IPS-18c (cell line): Measurements from ENCODE around the gene LAT.
"Not testable (repeated sequence)": the region's sequence is repeated elsewhere in the genome, so short reads cannot be mapped to it uniquely, and the experiment has no call there.

Experiments used
- H3K4me3 ChIP-seq: 2 replicates; pipeline ENCODE4 v1.7.0; 2013; ENCODE audit warnings: low read depth, mild to moderate bottlenecking, low read length, moderate library complexity; ENCODE audit not compliant: insufficient read depth
- H3K9me3 ChIP-seq: one replicate; pipeline ENCODE4 v1.6.1; 2013; ENCODE audit warnings: mild to moderate bottlenecking, low read length, moderate library complexity; ENCODE audit not compliant: control insufficient read depth, insufficient read depth

LAT gene

GRCh38 chr16:28990375-28991040 lies 5.7 kb downstream of the LAT start:
- H3K9me3 ChIP-seq: no peaks in the 10 kb centered on the region
- no peak overlapping the region for H3K4me3 ChIP-seq

DNA sequence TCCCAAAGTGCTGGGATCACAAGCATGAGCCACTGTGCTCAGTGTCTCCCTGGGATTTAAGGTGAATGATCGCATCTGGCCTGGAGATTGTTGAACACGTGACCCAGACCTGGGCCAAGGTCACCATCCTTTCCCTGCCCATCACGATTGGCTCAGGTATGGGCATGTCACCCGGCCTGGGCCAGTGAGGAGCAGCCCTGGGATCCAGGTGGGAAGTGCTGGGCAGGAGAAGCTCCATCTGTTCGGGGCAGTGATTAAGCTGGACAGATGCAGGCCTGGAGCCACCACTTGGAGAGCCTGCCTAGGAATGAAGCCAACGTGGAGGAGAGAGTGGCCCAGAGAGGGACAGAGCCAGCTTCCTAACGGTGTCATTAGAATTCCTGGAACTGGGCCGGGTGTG lies 6.8 kb downstream of the LAT start:
- H3K9me3 ChIP-seq: no peaks in the 10 kb centered on the region
- H3K4me3 ChIP-seq: no peak overlapping the region

DNA sequence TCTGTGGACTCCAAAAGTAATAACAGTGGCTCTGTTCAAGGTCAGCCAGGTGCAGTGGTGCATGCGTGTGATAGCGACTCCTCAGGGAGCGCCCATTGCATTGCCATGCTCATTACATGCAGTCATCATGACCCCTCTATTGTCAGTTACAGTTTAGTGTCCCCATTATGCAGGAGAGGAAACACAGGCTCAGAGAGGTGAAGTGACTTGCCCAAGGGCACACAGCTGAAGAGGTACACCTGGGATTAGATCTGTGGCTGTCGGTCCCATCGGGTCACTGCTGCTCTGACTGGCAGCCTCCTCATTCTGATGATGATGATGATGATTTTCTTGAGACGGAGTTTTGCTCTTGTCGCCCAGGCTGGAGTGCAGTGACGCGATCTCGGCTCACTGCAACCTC lies 7.6 kb downstream of the LAT start:
- Histone ChIP-seq H3K4me3 (no peak overlapping the region), H3K9me3 (no peaks in the 10 kb centered on the region)

GRCh38 chr16:28998837-28999236 lies 14.0 kb downstream of the LAT start:
- Histone ChIP-seq H3K9me3 (no peaks in the 10 kb centered on the region), H3K4me3 (no peak overlapping the region)

DNA sequence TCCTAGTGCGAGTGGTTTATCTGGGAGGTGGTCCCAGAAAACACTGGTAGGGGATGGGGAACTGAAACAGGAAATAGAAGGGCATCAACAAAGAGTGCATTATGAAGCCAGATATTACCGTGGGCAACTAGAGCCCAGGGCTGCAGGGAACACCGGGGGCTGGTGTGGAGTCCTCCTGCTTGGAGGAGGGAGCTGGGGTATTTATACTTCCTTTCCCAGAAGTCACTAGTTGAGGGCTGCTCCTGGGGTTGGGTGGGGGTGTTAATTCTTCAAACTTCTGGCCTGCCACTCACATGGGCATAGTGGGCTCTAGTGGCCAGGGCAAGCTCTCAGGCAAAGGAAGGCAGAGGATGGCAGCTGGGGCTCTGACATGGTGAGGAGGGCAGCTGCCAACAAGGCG lies 14.7 kb downstream of the LAT start:
- no peaks in the 10 kb centered on the region for H3K9me3 ChIP-seq
- H3K4me3 ChIP-seq: no peak overlapping the region

DNA sequence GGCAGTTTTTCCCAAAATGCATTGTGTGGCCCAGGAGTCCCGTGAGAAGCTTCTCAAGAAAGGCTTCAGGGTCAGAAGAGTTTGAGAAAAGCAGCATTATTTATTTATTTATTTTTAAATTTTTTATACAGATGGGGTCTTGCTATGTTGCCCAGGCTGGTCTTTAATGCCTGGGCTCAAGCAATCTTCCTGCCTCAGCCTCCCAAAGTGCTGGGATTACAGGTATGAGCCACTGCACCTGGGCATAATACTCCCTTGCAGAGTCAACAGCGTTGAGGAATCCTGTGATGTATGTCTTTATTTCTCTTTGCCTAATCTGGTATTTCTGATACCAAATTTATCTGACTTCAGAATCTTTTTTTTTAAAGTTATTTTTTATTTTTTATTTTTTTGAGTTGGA lies 15.2 kb downstream of the LAT start:
- no peak overlapping the region for H3K4me3 ChIP-seq
- H3K9me3 ChIP-seq: no peaks in the 10 kb centered on the region

- not testable (repeated sequence) for H3K4me3 ChIP-seq, H3K9me3 ChIP-seq
Measured at GRCh38 chr16:29004496-29005139, 19.8 kb downstream of the LAT start.

DNA sequence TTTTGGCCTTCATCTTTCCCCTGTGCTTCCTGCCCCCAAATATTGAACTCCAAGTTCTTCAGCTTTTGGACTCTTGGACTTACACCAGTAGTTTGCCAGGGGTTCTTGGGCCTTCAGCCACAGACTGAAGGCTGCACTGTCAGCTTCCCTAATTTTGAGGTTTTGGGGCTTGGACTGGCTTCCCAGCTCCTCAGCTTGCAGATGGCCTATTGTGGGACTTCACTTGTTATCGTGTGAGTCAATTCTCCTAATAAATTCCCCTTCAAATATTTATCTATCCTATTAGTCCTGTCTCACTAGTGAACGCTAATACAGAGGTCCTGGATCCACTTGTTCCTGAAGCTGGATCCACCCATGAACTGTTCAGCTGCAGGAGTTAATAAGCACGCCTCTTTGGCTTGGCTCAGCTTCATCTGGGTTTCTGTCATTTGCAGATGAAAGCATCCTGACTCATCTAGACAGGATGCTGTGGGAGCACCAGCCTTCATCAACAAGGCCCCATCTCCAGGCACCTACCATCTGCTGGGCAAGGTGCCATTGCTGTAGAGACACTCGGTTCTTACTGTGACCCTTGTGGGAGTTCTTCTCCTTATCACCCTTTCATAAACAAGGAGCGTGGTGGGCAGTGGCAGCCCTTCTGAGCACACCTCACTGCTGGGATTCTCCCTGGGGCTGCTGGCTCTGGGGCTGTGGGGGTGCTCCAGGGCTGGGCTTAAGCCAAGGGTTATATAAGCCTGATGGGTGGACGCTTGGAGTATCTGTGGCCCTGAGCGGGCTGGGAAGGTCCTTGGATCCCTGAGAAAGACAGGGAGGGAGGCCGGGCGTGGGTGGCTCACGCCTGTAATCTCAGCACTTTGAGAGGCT lies 23.1 kb downstream of the LAT start:
- no peaks in the 10 kb centered on the region for H3K9me3 ChIP-seq

GRCh38 chr16:29009050-29009837 lies 24.4 kb downstream of the LAT start:
- Histone ChIP-seq H3K4me3 (no peak overlapping the region), H3K9me3 (no peaks in the 10 kb centered on the region)

More for the DNA sequence above, 23.1 kb downstream of the LAT start:
- H3K4me3 ChIP-seq: no peak overlapping the region

GRCh38 chr16:29009838-29010166 lies 24.9 kb downstream of the LAT start:
- Histone ChIP-seq H3K4me3 (no peak overlapping the region), H3K9me3 (no peaks in the 10 kb centered on the region)

DNA sequence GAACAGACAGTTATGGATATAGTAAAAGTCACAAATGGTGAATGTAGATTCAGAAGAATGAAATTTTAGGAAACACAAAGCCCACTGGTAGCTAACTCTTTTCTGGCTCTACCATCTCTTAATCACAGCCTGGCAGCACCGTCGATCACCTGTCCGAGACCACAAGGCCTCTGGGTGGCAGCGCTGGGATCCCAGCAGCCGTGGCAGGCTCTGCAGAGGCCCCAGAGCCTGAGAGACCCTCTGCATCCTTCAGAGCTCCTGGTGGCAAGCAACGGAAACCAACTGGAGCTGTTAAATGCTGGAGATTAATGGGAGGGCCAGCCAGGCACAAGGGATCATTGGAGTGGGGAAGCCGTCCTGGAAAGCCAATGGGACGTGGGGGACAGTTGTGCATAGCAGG lies 26.3 kb downstream of the LAT start:
- H3K9me3 ChIP-seq: no peaks in the 10 kb centered on the region
- H3K4me3 ChIP-seq: no peak overlapping the region

- H3K9me3 ChIP-seq: no peaks in the 10 kb centered on the region
- H3K4me3 ChIP-seq: no peak overlapping the region
Measured at GRCh38 chr16:29011851-29012250, 27.0 kb downstream of the LAT start.

DNA sequence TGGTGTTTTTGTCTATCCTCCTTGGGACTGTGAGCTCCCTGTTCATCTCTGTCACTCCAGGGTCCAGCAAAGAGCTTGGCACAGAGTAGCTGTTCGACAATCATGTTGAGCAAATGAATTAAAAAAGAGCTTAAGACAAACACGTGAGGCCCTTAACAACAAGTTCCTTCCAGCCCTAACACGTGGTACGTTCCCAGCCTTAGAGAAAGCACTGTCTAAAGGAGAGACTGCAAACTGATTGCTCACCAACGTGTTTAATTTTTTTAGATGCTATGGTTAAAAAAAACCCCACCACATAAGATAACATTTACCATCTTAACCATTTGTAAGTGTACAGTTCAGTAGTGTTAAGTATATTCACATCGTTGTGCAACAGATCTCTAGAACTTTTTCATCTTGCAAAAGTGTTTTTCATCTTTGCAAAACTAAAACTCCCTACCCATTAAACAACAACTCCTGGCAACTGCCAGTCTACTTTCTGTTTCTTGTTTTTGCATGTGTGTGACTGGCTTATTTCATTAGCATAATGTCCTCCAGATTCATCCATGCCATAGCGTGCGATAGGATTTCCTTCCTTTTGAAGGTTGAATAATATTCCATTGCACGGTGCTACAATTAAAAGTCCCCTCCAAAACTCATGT lies 28.2 kb downstream of the LAT start:
- Histone ChIP-seq H3K4me3 (no peak overlapping the region), H3K9me3 (no peaks in the 10 kb centered on the region)

- Histone ChIP-seq H3K9me3 (no peaks in the 10 kb centered on the region), H3K4me3 (no peak overlapping the region)
Measured at GRCh38 chr16:29014561-29015069, 29.8 kb downstream of the LAT start.

- H3K9me3 ChIP-seq: no peaks in the 10 kb centered on the region
- no peak overlapping the region for H3K4me3 ChIP-seq
Measured at GRCh38 chr16:29022196-29022595, 37.3 kb downstream of the LAT start.

DNA sequence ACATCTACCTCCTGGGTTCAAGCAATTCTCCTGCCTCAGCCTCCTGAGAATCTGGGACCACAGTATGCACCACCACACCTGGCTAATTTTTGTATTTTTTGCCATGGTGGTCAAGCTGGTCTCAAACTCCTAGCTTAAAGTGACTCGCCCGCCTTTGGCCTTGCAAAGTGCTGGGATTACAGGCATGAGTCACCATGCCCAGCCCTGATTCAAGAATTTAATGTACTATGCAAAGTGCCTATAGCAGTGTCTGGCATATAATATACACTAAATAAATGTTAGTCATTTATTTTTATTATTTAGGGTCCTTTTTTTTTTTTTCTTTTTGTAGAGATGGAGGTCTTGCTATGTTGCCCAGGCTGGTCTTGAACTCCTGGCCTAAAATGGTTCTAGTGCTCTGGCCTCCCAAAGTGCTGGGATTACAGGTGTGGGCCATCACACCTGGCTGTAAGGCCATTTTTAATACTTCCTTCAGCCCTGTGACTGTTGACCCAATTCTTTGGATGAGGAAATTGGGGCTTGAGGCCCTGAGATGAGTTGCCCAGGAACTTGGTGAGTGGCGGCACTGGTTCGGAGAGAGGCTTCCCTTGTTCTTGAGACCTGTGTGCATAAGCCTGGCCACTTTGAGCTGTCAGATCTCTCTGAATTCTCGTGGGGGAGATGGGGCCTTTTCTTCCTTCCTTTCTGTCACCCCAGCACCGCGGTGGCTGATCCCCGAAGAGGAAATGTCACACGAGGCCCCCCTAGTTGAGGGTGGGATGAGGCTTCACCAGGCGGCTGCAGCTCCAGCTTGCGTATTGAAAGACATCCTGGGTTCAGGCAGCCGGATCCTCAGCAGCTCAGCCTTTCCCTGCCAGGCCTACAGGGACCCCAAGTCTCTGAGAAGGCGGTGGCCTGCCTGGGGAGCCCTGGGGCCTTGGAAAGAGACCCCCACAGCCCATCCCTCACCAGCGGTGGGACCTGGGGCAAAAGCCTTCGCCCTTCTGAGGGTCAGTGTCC lies 38.7 kb downstream of the LAT start:
- H3K4me3 ChIP-seq: no peak overlapping the region
- H3K9me3 ChIP-seq: no peaks in the 10 kb centered on the region
